Activated T-helper 17 cell treated with anti-CD3 and anti-CD28 coated beads, Interleukin-2, amount 50 U/mL, for 72 hours (primary cell): ENCODE measurements around the gene OSBPL9. TPM values are rescaled to one million over a fixed set of nuclear protein-coding genes. Genes with fewer than 3 reads are reported as not detected.
"Not testable (repeated sequence)": the region's sequence is repeated elsewhere in the genome, so short reads cannot be mapped to it uniquely, and the experiment has no call there.

Experiments
- ATAC-seq: fragments of 150-1000 bp; cut with Tn5 transposase; replicated peaks from 2 replicates; pipeline ENCODE4 v1.10.0; 2021; ENCODE audit warnings: mild to moderate bottlenecking, moderate library complexity
- H3K27ac Mint-ChIP-seq: one replicate; pipeline ENCODE4 v1.8.0; 2022; ENCODE audit warnings: mixed read lengths
- H3K27me3 Mint-ChIP-seq: one replicate; pipeline ENCODE4 v1.8.0; 2022; ENCODE audit warnings: mixed read lengths
- H3K36me3 Mint-ChIP-seq: one replicate; pipeline ENCODE4 v1.8.0; 2022; ENCODE audit warnings: low read depth, mild to moderate bottlenecking, mixed read lengths
- H3K4me1 Mint-ChIP-seq: one replicate; pipeline ENCODE4 v1.8.0; 2022; ENCODE audit warnings: mixed read lengths
- H3K4me3 Mint-ChIP-seq: one replicate; pipeline ENCODE4 v1.8.0; 2022; ENCODE audit warnings: mild to moderate bottlenecking, mixed read lengths
- H3K9me3 Mint-ChIP-seq: one replicate; pipeline ENCODE4 v1.8.0; 2022; ENCODE audit warnings: mixed read lengths
- total RNA-seq, 2 donors: library from RNA; stranded (reverse); gene quantifications; one replicate each; pipeline ENCODE4 v1.2.3, GENCODE V29; 2022

Gene OSBPL9
- total RNA-seq, 2 donors from 2014 or later = 42.9 to 47.6 TPM

- Mint-ChIP-seq H3K36me3 (no peaks in the 10 kb centered on the region), H3K4me1 (peaks cover 26% of the 10 kb centered on the region), H3K27me3 (no peaks in the 10 kb centered on the region), H3K27ac (peak overlapping the region; percentile 89), H3K9me3 (no peaks in the 10 kb centered on the region), H3K4me3 (peak overlapping the region; percentile 92)
- ATAC-seq = peak; percentile 36
Observed at GRCh38 chr1:51729824-51730301, 113.0 kb downstream of the OSBPL9 start.

DNA sequence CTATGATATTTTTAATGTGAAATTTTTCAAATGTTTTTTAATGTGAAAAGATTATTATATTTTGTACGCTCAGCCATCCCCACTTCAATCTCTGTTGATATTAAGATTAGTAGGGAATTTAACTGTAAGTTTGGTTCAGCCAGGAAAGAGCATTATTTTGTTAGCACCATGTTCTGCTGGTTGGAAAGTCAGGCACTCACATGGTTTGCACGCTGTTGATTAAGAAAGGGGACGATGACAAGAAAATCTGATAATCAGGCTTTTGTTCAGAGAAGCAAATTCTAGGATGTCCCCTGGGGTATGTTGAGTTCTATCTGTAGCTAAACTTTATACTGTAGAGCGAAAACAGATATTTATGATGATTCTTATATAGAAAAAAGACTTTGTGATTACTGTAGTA is 115.1 kb downstream of the OSBPL9 start:
- Mint-ChIP-seq H3K9me3 (no peaks in the 10 kb centered on the region), H3K27me3 (no peaks in the 10 kb centered on the region), H3K36me3 (no peaks in the 10 kb centered on the region), H3K4me3 (no peak overlapping the region), H3K27ac (no peak overlapping the region), H3K4me1 (peaks cover 39% of the 10 kb centered on the region)
- no peak for ATAC-seq

DNA sequence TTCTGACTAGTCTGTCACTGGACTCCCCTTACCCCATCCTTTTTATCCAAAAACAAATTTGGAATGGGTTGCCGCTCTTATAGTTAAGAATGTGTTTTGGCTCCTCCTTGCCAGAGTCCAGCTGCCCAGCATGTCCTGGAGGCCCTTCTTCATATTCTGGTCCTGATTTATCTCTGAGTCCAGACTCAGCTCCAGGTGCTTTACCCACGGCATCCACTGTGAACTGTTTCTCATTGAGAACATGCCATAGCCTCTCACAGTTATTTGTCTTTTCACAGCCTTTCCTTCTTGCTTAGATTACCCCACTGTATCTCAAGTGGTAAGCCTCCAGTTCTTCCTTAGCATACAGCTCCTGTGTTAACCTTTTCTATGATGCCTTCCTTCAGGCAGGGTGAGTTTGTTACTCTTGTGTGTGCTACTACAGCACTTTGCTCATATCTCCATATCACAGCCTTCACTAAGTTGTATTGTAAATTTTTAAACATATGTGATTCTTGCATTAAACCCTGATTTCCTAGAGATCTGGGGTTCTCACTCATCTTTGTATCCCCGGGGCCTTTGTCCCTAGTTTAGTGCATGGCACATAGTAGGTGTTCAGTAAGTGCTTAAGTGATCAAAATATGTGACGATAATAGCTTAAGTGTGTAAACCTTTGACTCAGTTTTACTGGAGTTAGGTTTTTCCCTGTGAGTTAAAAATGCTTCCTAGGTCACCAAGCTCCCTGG is 116.0 kb downstream of the OSBPL9 start:
- Mint-ChIP-seq H3K4me1 (peaks cover 37% of the 10 kb centered on the region), H3K4me3 (no peak overlapping the region), H3K36me3 (no peaks in the 10 kb centered on the region), H3K27me3 (no peaks in the 10 kb centered on the region), H3K27ac (no peak overlapping the region), H3K9me3 (no peaks in the 10 kb centered on the region)
- no peak for ATAC-seq

DNA sequence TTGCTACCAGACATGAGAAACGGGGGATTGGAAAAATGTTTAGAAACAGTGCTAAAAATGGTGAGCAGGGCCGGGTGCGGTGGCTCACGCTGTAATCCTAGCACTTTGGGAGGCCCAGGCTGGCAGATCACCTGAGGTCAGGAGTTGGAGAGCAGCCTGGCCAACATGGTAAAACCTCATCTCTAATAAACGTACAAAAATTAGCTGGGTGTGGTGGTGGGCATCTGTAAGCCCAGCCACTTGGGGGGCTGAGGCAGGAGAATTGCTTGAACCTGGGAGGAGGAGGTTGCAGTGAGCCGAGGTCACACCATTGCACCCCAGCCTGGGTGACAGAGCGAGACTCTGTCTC is 116.5 kb downstream of the OSBPL9 start:
- not testable (repeated sequence) for H3K27ac Mint-ChIP-seq, ATAC-seq, H3K4me3 Mint-ChIP-seq, H3K36me3 Mint-ChIP-seq, H3K9me3 Mint-ChIP-seq, H3K27me3 Mint-ChIP-seq
- H3K4me1 Mint-ChIP-seq = peaks cover 32% of the 10 kb centered on the region

DNA sequence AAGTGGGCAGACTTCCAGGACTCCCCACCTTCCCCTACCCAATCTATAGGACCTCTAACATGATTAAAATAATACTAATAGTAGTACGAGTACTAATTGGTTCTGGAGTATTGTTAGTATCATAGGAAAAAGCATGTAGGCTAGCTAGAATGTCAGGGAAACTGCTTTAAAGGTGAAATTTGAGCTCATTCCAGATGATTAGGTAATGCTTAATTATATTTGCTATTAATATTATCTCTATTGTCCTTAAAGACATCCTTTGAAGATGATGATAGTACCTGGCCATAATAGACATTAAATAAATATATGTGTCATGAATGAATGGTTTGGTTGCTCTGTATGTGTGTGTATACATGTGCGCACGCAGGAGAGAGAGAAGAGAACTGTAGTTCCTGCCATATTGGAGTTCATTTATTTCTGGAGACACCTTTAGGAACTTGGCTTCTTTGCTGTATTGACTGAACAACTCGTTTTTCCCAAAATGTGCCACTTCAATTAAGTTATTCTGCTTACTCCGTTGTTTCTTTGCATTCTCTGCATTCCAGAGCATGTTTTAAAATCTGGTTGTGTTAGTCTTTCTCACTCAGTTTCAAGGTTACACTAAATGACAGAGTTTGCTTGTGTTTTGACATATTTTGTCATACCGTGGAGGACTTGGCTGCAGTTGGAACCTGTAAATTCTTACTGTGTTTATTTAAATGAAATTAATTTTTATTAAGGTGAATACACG is 117.1 kb downstream of the OSBPL9 start:
- Mint-ChIP-seq H3K36me3 (no peaks in the 10 kb centered on the region), H3K27me3 (no peaks in the 10 kb centered on the region), H3K4me3 (no peak overlapping the region), H3K9me3 (no peaks in the 10 kb centered on the region), H3K4me1 (peaks cover 31% of the 10 kb centered on the region), H3K27ac (no peak overlapping the region)
- ATAC-seq = no peak

DNA sequence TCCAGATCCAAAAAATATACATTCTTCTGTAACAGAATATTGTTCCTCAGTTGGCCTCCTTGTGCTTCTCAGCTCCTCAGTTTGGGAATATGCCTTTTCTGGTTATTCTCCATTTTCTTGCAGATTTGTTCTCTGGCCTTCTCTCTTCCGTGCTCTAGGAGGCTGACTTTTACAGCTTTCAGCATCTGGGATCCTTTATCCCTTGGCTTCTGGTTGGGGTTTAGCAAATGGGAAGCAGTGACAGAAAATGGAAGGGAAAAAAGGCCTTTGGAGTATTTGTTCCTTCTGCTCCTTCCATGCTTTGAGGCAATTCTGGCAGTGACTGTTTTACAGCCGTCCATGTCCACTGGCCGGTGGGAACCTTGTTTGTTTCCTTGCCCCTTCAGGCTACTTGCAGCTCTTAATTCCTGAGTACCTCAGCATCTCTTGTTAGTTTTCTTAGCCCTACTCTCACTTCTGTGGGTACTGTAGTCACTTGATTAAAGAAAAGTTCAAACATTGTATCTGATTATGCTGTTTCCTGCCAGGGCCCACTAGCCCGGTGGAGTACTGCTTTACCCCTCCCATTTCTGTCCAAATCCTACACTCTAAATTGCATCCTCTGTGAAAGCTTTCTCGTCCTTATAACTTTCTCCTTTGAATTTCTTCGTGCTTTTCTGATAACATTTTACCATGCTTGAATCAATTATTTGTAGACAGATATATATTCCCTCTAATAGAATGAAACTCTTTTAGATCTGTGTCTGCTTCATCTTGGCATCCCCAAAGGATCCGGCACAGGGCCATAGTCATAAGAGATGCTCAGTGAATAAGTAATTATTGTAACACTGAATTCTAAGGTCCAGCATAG is 118.2 kb downstream of the OSBPL9 start:
- no peak for ATAC-seq

GRCh38 chr1:51735746-51736254 is 118.9 kb downstream of the OSBPL9 start:
- no peaks in the 10 kb centered on the region for H3K9me3 Mint-ChIP-seq
- H3K27me3 Mint-ChIP-seq = no peaks in the 10 kb centered on the region
- H3K4me3 Mint-ChIP-seq = no peak overlapping the region
- no peaks in the 10 kb centered on the region for H3K36me3 Mint-ChIP-seq
- H3K27ac Mint-ChIP-seq = no peak overlapping the region
- no peak for ATAC-seq
- peaks cover 35% of the 10 kb centered on the region for H3K4me1 Mint-ChIP-seq

More for the DNA sequence above, 118.2 kb downstream of the OSBPL9 start:
- Mint-ChIP-seq H3K9me3 (no peaks in the 10 kb centered on the region), H3K4me3 (no peak overlapping the region), H3K36me3 (no peaks in the 10 kb centered on the region), H3K27me3 (no peaks in the 10 kb centered on the region), H3K27ac (peak overlapping the region; percentile 42), H3K4me1 (peaks cover 34% of the 10 kb centered on the region)

DNA sequence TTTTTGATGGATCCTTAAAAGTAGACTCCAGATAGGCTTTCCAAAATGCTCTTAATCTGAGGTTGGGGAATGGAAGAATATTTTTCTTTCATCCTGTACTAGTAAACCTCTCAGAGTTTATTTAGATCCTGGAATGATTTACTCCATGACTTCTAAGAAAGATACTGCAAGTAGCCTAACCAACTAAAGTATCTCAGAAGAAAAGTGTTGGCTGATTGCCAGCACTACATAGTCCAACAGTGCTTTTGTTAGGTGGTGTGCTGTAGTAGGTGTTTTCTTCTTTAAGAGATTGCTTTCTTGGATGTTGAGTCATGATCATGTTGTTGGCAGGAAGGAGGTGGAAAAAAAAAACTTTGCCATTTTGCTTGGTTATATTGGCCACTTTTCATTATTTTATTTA is 119.8 kb downstream of the OSBPL9 start:
- Mint-ChIP-seq H3K4me3 (no peak overlapping the region), H3K36me3 (no peaks in the 10 kb centered on the region), H3K4me1 (peaks cover 36% of the 10 kb centered on the region), H3K27me3 (no peaks in the 10 kb centered on the region), H3K9me3 (no peaks in the 10 kb centered on the region), H3K27ac (no peak overlapping the region)
- ATAC-seq = no peak

DNA sequence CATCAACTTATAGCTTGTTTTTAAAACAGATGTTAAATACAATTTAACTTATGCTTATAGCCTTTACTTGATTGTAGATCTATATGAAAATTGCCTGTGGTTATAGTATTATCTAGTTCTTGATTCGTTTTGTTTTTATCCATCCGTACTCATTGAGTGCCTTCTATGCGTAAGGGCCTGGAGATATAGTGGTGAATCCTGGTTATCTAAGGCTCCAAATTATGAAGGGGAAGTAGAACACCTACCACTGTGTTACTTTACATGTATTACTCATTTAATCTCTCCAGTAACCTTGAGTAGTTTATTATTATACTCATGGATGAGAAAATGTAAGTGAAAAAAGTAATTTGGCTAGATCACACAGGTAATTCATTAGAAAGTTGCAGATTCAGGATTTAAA is 121.8 kb downstream of the OSBPL9 start:
- Mint-ChIP-seq H3K9me3 (no peaks in the 10 kb centered on the region), H3K4me3 (no peak overlapping the region), H3K36me3 (no peaks in the 10 kb centered on the region), H3K27ac (no peak overlapping the region), H3K4me1 (peaks cover 33% of the 10 kb centered on the region), H3K27me3 (no peaks in the 10 kb centered on the region)
- ATAC-seq = no peak

- Mint-ChIP-seq H3K27me3 (no peaks in the 10 kb centered on the region), H3K4me3 (no peak overlapping the region), H3K36me3 (peaks cover 1% of the 10 kb centered on the region), H3K27ac (no peak overlapping the region), H3K4me1 (peaks cover 24% of the 10 kb centered on the region), H3K9me3 (no peaks in the 10 kb centered on the region)
- ATAC-seq = peak; percentile 49
Observed at GRCh38 chr1:51740652-51741051, 123.8 kb downstream of the OSBPL9 start.

DNA sequence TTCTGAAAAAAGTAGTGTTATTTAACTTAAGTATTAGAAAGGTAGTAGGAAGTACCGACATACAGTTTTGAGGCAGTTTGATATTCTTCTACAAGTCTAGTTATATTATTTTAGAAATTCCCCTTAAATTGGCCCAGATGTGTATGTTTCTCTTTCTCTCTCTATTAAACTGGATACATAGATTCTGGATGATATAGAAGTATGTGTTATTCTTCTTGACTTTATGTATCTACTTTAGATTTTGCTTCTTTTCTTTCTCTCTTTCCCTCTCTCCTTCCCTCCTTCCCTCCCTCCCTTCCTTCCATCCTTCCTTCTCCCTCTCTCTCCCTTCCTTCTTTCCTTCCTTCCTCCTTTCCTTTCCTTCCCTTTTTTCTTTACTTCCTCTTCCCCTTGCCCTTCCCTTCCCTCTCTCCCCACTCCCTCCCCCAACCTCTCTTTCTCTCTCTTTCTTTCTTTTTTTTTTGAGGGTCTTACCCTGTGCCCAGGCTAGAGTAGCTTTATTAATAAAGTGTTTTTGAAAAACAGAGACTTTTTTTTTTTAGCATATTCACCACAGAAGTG is 124.3 kb downstream of the OSBPL9 start:
- Mint-ChIP-seq H3K27ac (no peak overlapping the region), H3K9me3 (no peaks in the 10 kb centered on the region), H3K27me3 (no peaks in the 10 kb centered on the region), H3K4me3 (no peak overlapping the region), H3K4me1 (peaks cover 24% of the 10 kb centered on the region), H3K36me3 (peaks cover 7% of the 10 kb centered on the region)
- no peak for ATAC-seq

DNA sequence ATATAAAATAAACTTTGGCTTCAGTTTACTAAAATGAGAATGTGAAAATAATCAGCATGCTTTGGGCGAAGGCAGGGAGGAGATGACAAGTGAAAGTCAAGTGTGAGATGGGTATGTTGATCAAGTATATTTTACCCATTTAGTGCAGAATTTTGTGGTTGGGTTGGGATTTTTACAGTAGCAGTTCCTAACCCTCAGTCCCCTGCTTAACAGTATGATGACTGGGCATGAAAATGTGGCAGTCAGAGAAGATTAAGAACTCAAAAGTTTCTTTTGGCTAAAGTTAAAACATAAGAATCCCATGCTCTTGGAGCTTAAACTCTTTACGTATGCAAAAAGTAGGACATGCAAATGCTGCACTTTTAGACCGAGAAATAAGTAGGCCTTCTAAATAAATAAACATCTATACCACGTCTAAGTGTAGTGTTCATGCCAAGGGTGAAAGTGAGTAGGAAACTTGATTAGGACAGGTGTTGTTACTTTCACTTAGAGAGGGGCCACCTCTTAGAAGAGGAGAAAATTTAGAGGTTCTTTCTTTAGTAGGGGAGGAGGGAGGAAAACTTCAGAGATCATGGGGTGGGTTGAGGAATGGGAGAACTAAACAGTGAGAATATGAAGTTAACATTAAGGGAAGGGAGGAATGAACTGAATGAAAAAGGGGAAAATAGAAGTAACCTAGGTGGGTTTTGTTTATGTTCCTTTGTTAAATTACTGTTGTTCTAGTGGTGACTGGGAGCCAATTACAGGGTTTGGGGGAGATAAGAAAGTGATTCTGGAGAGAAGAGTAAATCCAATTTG is 127.8 kb downstream of the OSBPL9 start:
- no peak for ATAC-seq
- no peak overlapping the region for H3K27ac Mint-ChIP-seq
- H3K4me3 Mint-ChIP-seq = no peak overlapping the region
- peaks cover 29% of the 10 kb centered on the region for H3K36me3 Mint-ChIP-seq
- peaks cover 14% of the 10 kb centered on the region for H3K4me1 Mint-ChIP-seq
- no peaks in the 10 kb centered on the region for H3K9me3 Mint-ChIP-seq
- H3K27me3 Mint-ChIP-seq = no peaks in the 10 kb centered on the region

DNA sequence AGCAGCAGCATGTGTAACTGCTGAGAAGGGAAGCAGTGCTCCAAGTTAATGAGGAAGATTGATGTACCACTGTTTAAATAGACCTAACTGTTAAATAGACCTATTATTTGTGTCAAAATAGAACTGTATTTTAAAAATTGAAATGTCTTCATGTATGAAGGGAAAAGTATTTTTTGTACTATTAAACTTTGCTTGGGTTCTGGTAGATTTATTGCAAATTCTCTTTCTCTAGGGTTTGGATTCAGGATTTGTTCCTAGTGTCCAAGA is 128.3 kb downstream of the OSBPL9 start:
- no peaks in the 10 kb centered on the region for H3K27me3 Mint-ChIP-seq
- peaks cover 9% of the 10 kb centered on the region for H3K4me1 Mint-ChIP-seq
- H3K36me3 Mint-ChIP-seq = peaks cover 29% of the 10 kb centered on the region
- H3K9me3 Mint-ChIP-seq = no peaks in the 10 kb centered on the region
- no peak for ATAC-seq
- H3K27ac Mint-ChIP-seq = no peak overlapping the region
- H3K4me3 Mint-ChIP-seq = no peak overlapping the region

DNA sequence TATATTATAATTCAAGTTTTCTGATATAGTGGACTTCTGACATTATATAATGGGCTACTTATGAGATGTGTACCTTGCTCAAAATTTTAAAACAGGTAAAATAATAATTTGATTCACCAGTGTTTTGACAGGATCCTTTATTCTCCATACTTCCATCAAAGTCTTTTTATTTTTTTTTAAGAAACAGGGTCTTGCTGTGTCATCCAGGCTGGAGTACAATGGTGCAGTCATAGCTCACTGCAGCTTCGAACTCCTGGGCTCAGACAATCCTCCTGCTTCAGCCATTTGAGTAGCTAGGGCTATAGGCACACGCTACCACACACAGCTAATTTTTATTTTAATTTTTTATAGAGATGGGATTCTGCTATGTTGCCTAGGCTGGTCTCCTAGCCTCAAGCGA is 132.3 kb downstream of the OSBPL9 start:
- Mint-ChIP-seq H3K27ac (no peak overlapping the region), H3K9me3 (peaks cover 3% of the 10 kb centered on the region), H3K4me1 (peaks cover 7% of the 10 kb centered on the region), H3K4me3 (no peak overlapping the region), H3K36me3 (peaks cover 60% of the 10 kb centered on the region), H3K27me3 (no peaks in the 10 kb centered on the region)
- ATAC-seq = no peak
